Right atrium auricular region (tissue), 2 donors: ENCODE results near the gene RAD51B. TPM values are rescaled to one million over a fixed set of nuclear protein-coding genes. Genes with fewer than 3 reads are reported as not detected.

Experiments used
- DNase-seq: peaks from one replicate; pipeline ENCODE4 v3.0.0-alpha.2; 2019; ENCODE audit warnings: low spot score
- H3K27ac ChIP-seq, 2 donors: fragments of 200-600 bp; sonication (generic); 1 replicate in 1 of 2; 2 replicates in 1 of 2; pipeline ENCODE4 v1.5.1; 2016 to 2019
- H3K27me3 ChIP-seq, 2 donors: fragments of 200-600 bp; sonication (generic); one replicate each; pipeline versions ENCODE4 v1.5.1 to v1.6.0; 2017 to 2019
- H3K36me3 ChIP-seq: fragments of 200-600 bp; sonication (generic); one replicate; pipeline ENCODE4 v1.5.1; 2016
- H3K4me1 ChIP-seq, 2 donors: fragments of 200-600 bp; sonication (generic); one replicate each; pipeline versions ENCODE4 v1.5.1 to v1.6.0; 2017 to 2019
- H3K4me3 ChIP-seq, 2 donors: fragments of 200-600 bp; sonication (generic); 1 replicate in 1 of 2; 2 replicates in 1 of 2; pipeline ENCODE4 v1.5.1; 2017 to 2019; ENCODE audit warnings: mild to moderate bottlenecking in 1 of 2, moderate library complexity in 1 of 2
- H3K9me3 ChIP-seq, 2 donors: fragments of 200-600 bp; sonication (generic); one replicate each; pipeline ENCODE4 v1.5.1; 2019
- total RNA-seq, 2 donors: library from RNA; depleted of rRNA; stranded (reverse); fragments of >200 nt; gene quantifications; one replicate each; pipeline ENCODE4 v1.1.0, GENCODE V29; 2016
- TF ChIP-seq, protein P1 (sequence below), 2 donors: fragments of 200-600 bp; sonication (generic); IDR thresholded peaks; one replicate each; pipeline ENCODE4 v1.5.1; 2019; ENCODE audit warnings: antibody characterized with exemption in 2 of 2

RAD51B gene
- total RNA-seq, 2 donors from 2014 or later, result 1.2 to 1.5 TPM

DNA sequence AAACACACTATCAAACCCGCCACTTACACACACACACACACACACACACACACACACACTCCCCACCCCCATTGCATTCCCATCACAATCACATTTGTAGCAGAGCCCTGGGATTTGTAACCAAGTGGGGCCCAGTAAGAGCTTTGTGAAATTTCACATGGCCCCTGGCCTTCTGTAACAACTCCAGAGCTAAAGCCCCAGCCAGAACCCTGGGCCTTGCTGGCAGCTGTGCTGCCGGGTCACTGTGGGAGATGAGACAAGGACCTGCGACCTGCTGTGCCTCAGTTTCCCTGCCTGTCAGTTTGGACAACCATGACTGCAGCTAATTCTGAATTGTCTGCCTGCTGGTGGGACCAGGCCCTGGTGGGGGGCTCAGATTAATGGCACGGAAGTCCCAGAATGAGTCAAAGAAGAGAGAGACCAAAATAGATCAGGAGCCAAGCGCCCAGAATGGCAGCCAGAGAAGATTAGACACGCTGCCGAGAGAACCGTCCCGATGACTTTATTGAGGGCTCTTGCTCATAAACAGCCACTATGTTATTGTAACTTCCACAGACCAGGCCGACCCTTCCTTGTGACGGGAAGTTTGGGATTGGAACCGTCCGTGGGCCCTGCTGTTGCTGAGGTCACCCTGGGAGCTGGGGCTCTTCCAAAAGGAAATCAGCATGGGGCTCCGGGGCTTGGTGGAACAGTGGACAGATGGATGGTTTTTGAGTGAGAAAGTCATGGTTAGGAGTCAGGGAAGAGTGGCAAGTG, 850.2 kb downstream of the RAD51B start:
- H3K27ac ChIP-seq, result peak overlapping the region; percentile 70 to 80
- H3K9me3 ChIP-seq, result no peaks in the 10 kb centered on the region
- H3K4me1 ChIP-seq, result peaks cover 3 to 74% of the 10 kb centered on the region in 2 donors
- no peaks in the 10 kb centered on the region for H3K27me3 ChIP-seq
- DNase-seq, result no peak
- no peak overlapping the region for H3K4me3 ChIP-seq
- TF ChIP-seq, protein P1, sequence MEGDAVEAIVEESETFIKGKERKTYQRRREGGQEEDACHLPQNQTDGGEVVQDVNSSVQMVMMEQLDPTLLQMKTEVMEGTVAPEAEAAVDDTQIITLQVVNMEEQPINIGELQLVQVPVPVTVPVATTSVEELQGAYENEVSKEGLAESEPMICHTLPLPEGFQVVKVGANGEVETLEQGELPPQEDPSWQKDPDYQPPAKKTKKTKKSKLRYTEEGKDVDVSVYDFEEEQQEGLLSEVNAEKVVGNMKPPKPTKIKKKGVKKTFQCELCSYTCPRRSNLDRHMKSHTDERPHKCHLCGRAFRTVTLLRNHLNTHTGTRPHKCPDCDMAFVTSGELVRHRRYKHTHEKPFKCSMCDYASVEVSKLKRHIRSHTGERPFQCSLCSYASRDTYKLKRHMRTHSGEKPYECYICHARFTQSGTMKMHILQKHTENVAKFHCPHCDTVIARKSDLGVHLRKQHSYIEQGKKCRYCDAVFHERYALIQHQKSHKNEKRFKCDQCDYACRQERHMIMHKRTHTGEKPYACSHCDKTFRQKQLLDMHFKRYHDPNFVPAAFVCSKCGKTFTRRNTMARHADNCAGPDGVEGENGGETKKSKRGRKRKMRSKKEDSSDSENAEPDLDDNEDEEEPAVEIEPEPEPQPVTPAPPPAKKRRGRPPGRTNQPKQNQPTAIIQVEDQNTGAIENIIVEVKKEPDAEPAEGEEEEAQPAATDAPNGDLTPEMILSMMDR (IDR thresholded peaks at IDR 0.05), result no peak
- H3K36me3 ChIP-seq, result no peaks in the 10 kb centered on the region

DNA sequence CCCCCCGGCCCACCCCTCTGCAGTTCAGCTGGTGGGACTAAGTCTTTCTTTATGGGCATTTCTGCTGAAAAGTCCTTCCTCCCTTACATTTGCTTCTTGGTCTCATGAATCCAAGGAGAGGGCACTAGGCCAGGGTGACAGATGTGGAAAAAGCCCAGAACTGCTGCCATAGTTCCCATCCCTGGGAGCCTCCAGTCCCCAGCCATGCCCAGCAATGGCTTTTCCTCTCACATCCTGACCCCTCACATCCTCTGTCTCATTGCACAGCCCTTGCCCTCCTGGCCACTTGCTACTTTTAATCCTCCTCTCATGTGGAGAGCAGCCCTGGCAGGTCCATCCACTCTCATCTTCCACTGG, 850.8 kb downstream of the RAD51B start:
- DNase-seq, result no peak
- H3K9me3 ChIP-seq, result no peaks in the 10 kb centered on the region
- H3K36me3 ChIP-seq, result no peaks in the 10 kb centered on the region
- peaks cover 3 to 68% of the 10 kb centered on the region in 2 donors for H3K4me1 ChIP-seq
- H3K4me3 ChIP-seq, result no peak overlapping the region
- no peaks in the 10 kb centered on the region for H3K27me3 ChIP-seq
- peak overlapping the region; percentile 70 to 80 for H3K27ac ChIP-seq
- TF ChIP-seq, protein P1 (IDR thresholded peaks at IDR 0.05), result no peak

DNA sequence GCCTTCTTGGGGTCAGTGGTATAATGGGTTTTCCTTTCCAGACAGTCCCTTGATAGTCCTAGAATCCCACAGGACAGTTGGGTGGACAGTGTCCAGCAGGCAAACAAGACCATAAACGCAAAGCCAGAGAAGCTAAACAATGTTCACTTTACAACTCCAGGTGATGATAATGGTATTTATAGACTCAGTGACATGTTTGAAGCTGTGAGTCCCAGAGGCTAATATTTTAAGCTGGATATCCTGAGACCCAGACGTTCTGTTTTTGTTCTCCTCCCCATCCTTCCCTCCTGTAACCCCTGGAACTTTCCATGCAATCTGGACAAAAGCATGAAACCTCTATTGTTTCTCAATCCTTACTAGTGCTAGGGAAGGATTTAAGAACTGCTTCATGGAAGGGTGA, 852.3 kb downstream of the RAD51B start:
- TF ChIP-seq, protein P1 (IDR thresholded peaks at IDR 0.05), result no peak
- DNase-seq, result no peak
- Histone ChIP-seq H3K27ac (peak overlapping the region; percentile 70 to 80), H3K9me3 (no peaks in the 10 kb centered on the region), H3K4me1 (peaks cover 3 to 52% of the 10 kb centered on the region in 2 donors), H3K36me3 (no peaks in the 10 kb centered on the region), H3K4me3 (no peak overlapping the region), H3K27me3 (no peaks in the 10 kb centered on the region)

DNA sequence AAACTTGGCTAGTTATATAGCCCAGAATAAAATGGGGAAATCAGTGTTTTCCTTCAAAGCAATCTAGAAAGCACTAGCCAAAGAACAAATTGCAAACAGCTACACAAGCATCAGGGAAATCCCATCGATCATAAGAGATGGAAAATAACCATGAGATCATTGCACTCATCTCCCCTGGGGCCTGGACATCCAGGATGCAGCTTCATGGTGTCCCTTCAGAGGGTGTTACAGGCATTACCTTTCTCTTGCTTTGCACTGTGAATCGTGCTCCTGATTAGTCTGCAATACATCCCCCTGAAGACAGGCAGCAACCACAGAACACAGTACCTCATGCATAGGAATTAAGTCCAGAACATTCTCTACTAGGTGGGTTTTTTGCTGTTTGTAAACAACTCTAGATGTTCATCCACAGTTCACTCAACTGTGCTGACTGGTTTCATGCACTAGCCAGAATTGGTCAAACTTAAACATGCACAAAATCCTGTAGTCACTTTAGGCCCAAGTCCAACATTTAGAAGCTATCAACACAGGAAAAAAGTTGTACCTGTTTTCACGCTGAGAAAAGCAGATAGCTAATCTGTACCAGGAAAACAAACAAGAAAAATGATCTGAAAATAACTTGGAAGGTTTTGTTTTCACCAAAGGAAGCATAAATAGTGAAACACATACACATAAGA, 853.2 kb downstream of the RAD51B start:
- no peak for DNase-seq
- Histone ChIP-seq H3K36me3 (no peaks in the 10 kb centered on the region), H3K27me3 (no peaks in the 10 kb centered on the region), H3K4me3 (no peak overlapping the region), H3K4me1 (peaks cover 3 to 48% of the 10 kb centered on the region in 2 donors), H3K9me3 (no peaks in the 10 kb centered on the region), H3K27ac (peak overlapping the region; percentile 70 to 80)
- TF ChIP-seq, protein P1 (IDR thresholded peaks at IDR 0.05), result peak in 1 of 2 donors; percentile 24

DNA sequence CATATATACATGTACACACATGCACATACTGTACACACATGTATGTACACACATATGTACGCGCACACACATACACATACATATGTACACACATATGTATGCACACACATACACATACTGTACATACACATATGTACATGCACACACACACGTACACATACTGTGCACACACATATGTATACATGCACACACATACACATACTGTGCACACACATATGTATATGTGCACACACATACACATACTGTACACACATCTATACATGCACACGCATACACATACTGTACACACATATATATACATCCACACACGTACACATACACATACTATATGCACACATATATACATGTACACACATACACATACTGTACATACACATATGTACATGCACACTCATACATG, 853.9 kb downstream of the RAD51B start:
- peaks cover 3 to 45% of the 10 kb centered on the region in 2 donors for H3K4me1 ChIP-seq

More for the DNA sequence above, 853.9 kb downstream of the RAD51B start:
- TF ChIP-seq, protein P1 (IDR thresholded peaks at IDR 0.05), result no peak
- H3K27ac ChIP-seq, result no peak overlapping the region
- H3K9me3 ChIP-seq, result no peaks in the 10 kb centered on the region
- H3K4me3 ChIP-seq, result no peak overlapping the region
- DNase-seq, result no peak
- no peaks in the 10 kb centered on the region for H3K27me3 ChIP-seq
- H3K36me3 ChIP-seq, result no peaks in the 10 kb centered on the region
